HL-60/S4 (cell line): Measurements from ENCODE around the gene SRRT.

Experiments
- in situ Hi-C: fragments of 300-500 bp; cut with MboI; formaldehyde crosslinking; loops from 2 replicates; pipeline ENCODE4 v1.14.3; 2022; ENCODE audit warnings: low sequenced_read_pairs

Gene SRRT

GRCh38 chr7:100879685-100880261 is 4.9 kb downstream of the SRRT start:
- in situ Hi-C loops, result no loop called here

DNA sequence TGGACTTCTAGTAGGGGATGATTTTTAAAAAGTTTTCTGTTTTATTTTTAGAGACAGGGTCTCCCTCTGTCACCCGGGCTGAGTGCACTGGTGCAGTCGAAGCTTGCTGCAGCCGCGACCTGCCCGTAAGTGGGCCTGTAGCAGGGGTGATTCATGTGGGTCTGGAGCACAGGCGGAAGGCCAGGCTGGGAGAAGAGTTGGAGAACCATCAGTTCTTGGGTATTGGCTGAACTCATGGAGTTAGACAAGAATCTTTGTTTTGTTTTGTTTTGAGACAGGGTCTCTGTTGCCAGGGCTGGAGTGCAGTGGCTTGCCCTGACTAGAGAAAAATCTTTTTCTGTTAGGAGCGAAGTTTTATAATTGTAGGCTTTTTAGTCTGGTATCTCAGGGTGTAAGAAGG is 5.7 kb downstream of the SRRT start:
- in situ Hi-C loops, result no loop called here

- in situ Hi-C loops, result no loop called here
Observed at GRCh38 chr7:100881136-100881535, 6.2 kb downstream of the SRRT start.

GRCh38 chr7:100882201-100882600 is 7.3 kb downstream of the SRRT start:
- in situ Hi-C loops, result no loop called here

DNA sequence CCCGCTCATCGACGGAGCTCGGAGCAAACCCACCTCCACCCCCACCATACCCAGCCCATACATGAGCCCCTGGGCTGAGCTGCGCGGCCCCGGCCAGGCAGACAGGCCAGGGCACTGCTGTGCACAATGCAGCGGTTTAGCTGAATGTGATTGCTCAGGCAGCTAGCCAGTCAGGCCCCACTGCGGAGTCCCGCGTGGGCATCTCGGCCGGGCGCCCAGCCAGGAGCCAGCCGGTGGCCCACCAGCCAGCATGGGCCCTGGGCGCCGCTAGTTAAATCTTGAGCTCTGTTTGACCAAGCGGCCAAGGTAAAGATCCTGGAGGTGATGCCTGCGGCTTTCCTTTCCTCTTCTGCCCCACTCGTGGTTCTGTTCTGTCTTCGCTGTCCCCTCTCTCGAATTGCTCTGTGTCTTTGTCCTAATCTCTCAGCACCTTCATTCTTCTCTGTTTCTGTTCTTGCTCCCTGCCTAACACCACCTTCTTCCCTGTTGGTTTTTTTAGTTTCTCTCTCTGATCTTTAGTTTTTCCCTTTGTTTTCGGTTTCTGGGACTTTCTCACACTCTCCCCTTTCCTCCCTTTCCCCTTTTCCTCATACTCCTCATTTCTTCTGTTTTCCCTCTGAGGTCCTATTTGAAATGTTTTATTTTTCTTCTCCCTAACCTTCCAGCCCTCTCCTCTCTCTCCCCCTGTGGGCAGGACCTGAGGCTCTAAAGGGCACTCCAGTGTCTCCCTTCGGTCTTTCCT is 8.1 kb downstream of the SRRT start:
- in situ Hi-C loops, result no loop called here

- in situ Hi-C loops, result no loop called here
Observed at GRCh38 chr7:100884736-100885439, 10.0 kb downstream of the SRRT start.

DNA sequence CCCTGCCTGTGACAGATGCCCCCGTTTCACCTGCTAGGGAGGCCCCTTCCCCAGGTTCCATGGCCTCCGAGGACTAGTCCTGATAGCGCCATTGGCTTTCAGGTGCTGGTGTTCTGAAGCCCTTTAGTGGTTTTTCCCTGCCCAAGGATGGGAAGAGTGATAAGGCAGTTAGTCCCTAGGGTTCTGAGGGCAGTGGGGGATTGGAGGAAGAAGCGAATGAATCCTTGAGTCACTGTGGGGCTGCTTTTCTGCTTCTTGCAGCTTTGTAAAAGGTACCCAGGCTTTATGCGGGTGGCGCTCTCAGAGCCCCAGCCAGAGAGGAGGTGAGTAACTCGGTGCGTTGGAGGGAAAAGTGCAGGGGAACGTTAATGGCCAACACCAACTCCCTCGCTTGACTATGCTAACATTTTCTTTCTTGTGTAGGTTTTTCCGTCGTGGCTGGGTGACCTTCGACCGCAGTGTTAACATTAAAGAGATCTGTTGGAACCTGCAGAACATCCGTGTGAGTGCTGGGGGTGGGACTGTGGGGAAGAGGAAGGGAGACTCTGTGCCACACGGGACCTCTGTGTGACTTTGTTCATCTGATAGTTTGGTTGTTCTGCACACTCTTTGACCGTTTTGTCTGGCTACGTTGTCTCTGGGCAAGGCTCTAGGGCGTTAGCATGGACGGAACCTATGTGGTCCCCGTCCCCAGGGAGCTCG is 10.7 kb downstream of the SRRT start:
- in situ Hi-C loops, result no loop called here

DNA sequence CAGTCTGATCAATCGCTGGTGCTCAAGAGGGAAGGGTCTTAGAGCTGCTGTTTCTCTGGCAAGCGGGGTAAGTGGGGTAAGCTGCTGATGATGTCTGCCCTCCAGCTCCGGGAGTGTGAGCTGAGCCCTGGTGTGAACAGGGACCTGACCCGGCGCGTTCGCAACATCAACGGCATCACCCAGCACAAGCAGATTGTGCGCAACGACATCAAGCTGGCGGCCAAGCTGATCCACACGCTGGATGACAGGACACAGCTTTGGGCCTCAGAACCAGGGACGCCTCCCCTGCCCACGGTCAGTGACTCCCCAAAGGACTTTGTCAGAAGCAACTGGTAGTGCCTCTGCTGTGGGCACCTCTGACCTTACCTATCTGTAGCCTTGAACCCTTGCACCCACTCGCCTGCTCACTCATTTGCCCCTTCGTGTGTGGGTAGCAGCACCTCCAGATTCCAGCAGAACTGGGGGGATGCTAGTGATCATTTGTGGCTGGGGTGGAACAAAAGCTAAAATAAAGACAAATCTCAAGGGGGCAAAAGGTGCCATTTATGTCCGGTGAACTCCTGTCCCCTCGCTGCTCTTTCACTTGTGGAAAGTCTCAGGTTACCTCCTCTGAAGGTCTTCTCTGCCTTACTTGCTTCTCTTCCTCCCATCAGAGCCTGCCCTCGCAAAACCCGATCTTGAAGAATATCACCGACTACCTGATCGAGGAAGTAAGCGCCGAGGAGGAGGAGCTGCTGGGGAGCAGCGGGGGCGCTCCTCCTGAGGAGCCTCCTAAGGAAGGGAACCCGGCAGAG is 11.4 kb downstream of the SRRT start:
- in situ Hi-C loops, result no loop called here

- in situ Hi-C loops, result no loop called here
Observed at GRCh38 chr7:100886936-100887515, 12.1 kb downstream of the SRRT start.

DNA sequence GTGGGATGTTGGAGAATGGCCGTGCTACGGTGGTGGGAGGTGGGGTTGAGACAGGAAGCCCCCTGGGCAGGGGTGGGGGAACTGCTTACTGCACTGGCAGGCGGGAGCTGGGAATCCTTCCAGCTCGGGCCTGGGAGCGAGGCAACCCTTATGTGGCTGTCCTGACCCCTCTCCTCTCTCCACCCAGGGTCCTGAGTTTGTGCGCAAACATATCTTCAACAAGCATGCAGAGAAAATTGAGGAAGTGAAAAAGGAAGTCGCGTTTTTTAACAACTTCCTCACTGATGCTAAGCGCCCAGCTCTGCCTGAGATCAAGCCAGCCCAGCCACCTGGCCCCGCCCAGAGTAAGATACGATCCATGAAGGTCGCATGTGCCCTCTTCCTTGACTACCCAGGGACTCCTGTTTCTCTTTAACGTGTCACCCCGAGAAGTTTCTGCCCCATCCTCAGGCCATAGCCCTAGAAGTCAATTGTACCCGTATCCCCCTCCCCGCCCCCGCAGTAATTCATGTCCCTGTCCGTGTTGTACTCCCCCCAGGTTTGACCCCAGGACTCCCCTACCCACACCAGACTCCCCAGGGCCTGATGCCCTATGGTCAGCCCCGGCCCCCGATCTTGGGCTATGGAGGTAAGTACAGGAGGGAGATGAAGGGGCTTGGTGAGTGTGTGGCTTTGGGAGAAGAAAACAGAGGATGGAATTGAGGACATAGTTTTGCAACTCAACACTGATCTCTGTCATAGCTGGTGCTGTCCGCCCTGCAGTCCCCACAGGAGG is 12.8 kb downstream of the SRRT start:
- in situ Hi-C loops, result no loop called here

- in situ Hi-C loops, result no loop called here
Observed at GRCh38 chr7:100888291-100888987, 13.5 kb downstream of the SRRT start.

GRCh38 chr7:100888988-100889750 is 14.3 kb downstream of the SRRT start, which contains the start of gene UFSP1:
Gene UFSP1 (minus strand): TSS chr7:100889715. CDS start chr7:100889271, 444 bp downstream.
- in situ Hi-C loops, result no loop called here

DNA sequence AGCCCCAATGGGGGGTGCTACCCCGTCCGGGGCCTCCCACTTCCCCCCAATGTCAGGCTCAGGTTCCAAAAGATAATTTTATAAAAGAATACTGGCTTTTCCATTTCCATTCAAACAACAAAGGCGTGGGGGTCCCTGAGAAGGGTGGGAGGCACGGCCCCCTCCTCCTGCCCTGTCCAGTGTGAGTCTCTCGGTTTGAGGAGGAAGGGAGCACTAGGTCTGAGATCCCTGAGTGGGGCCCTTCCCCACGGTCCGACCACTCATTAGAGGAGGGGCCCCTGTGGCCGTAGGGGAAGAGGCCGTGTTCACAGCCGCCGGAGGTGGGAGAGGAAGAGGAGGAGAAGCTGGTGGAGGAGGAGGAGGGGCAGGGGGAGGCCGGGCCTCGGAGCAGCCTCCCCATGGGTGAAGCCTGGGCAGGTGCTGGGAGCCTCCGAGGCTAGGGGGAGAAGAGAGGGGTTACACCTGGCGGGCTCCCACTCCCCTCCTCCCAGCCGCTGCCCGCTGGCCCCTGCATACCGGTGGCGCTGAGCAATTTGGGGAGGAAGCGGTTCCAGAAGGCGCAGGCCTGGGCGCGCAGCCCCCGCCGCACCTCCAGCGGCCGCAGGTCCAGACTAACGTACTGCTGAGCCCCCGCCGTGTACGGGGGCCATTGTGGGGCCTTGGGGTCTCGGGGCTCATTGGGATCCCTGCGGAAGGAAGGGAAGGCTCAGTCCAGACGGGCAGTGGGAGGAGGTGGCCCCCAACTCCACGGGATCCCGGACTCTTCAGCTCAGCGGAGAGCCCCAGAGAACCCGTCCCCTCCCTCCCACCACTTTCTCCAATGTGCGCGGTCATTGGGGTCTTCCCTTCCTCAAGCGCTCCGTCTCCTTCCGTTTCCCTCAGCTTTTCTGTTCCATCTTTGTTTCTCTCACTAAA is 16.0 kb downstream of the SRRT start:
- in situ Hi-C loops, result loop anchor here (5.0 to 10.0 kb wide), 2 partner anchors 166 to 404 kb away; no protein-coding TSS in a partner anchor

- in situ Hi-C loops, result loop anchor here (5.0 to 10.0 kb wide), 2 partner anchors 166 to 403 kb away; no protein-coding TSS in a partner anchor
Observed at GRCh38 chr7:100891568-100892247, 16.8 kb downstream of the SRRT start.

DNA sequence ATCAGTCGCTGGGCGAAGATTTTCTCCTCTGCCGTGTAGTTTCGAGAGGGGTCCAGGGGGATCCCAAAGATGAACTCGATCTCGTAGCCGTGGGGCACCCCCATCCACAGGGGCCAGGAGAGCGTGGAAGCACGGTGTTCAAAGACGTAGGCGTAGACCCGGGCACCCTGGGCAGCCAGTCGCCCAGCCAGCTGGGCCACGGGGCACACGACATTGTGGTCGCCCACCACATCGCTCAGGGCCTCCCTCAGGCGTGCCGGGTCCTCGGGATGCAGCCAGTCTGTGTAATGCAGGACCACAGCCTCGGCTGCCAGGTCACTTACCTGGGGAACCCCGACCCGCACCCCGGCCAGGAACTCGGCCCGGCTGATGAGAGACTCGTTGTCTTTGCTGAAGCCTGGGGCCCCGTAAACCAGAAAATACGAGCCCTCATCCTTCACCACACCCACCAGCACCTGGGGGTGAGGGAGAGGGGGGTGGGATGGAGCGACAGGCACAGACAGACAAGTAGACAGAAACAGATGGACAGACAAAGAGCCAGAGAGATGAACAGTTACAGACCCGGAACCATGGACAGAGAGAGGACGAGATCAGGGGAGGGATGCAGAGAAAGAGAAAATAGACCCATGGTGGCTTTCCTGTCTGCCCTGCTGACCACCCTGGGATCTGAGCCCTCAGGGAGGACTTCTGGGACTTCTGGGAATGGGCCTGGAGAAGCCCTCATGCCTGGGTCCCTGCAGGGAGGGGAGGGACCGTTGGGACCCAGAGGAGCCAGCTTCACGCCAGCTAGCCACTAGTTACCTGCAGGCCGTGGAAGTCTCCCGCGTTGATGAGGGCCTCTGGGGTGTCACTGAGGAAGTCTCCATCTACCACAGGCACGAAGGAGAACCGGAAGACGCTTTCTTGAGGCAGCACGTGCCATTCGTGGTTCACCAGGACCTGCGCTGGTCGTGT is 17.7 kb downstream of the SRRT start:
- in situ Hi-C loops, result loop anchor here (5.0 to 10.0 kb wide), 2 partner anchors 165 to 402 kb away; no protein-coding TSS in a partner anchor
